T follicular helper cell (primary cell): ENCODE measurements around the gene LYZL1.
"Not testable (repeated sequence)": the region's sequence is repeated elsewhere in the genome, so short reads cannot be mapped to it uniquely, and the experiment has no call there.

Experiments used
- DNase-seq: peaks from one replicate; pipeline ENCODE4 v3.0.0-alpha.2; 2020; ENCODE audit warnings: low read depth
- total RNA-seq, 2 experiments: gene quantifications; one replicate each; lab custom pipeline; 2026; lab: John Stamatoyannopoulos, UW

Gene LYZL1
- total RNA-seq, result 0 reads per million in 2 experiments

DNA sequence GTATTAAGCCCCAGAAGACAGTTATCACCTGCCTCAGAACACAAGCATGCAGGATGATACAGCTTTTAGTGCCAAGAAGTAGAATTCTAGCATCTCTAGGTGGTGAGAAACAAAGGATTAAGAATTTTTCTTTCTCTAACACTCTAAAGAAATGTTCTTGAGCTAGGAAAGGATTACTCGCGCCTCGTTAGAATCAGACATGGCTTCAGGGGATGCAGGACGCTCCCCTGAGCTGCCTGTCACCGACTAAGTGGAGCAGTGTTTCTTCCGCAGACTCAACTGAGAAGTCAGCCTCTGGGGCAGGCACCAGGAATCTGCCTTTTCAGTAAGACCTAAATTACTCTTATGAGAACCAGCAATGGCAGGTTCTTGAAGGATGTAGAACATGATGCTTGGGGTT lies at the start of gene LYZL1:
Gene LYZL1 (plus strand): TSS at position 165 of the 400 bp plus-strand sequence. CDS start 2,798 bp downstream, outside the sequence.
- not testable (repeated sequence) for DNase-seq

- no peak for DNase-seq
Measured at GRCh38 chr10:29239569-29240472, 49.0 kb upstream of the LYZL1 start.

DNA sequence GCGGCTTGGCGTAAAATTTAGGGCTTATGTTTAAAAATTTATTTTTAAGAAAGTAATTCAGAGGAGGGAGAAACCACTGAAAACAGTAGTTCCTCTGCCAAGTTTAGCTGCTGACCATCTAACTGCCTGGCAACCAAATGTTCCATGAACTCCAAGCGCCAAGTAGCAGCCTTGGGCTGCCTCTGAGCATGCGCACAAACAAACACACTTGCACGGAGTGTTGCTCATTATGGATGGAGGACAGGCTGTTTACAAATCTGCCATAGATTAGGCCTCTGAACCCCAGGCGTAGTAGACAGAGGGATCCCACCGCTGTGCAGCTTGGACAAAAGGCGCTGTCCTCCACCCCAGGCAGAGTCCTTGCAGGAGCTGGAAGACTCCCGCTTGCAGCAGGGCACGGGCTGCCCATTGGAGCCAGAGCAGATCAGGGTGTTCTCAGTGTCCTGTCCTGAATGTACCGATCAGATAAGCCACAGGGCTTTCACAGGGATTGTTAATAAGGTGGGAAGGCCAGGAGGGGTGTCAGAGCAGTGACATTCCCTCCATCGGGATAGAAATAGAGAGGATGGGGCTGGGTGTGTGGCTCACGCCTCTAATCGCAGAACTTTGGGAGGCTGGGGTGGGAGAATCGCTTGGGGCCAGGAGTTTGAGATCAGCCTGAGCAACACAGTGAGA lies 47.7 kb upstream of the LYZL1 start:
- DNase-seq, result no peak

DNA sequence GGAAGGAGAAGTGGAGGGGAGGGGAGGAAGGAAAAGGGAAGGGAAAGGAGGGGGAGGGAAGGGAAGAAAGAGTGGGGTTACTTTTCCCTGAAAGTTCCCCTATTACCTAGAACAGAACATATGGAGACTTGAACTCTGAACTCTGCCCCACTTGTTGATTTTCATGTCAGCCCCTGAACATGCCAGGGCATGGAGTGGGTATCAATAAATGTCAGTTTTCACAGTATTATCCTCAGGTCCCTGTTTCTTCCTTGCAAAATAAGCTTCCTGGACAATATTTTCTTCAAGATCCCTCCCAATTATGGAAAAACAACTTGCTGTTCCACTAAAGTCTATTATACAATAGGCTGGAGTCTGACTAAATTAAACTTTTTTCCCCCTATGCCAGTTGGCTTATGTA lies 46.9 kb upstream of the LYZL1 start:
- no peak for DNase-seq

DNA sequence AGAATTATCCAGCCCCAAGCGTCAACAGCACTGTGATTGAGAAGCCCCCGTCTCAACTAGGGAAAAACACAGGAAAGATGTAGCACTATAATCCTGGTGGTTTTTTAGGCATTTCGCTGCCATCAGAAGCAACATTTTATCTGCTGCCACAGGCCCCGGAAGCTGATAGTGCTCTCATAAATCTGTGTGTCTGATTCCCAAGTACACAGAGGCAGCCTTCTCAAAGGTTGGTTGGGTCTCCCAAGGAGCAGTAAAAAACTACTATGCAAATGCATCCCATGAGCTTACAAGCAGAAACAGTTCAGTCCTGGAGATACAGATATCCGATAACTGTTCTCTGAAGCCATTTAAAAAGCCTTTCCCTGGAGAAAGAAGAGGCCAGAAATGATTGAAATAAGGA lies 45.8 kb upstream of the LYZL1 start:
- no peak for DNase-seq

DNA sequence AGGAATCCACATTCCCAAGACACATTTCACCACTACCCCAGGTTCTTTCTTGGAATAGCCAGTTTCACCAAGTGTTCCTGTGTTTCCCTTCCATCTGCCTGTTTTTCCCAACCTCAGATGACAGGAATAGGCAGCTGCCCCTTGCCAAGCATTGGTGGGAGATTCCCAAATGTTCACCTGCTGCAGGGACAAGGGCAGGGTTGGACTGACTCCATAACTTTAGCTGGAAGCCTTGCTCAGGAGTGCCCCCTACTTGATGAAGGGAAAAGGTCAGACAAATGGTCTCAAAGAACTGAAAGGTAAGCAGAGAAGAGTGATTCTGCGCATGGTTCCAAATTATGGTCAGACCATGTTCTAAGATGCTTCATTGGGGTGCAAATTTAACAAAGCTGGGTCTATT lies 45.1 kb upstream of the LYZL1 start:
- no peak for DNase-seq

DNA sequence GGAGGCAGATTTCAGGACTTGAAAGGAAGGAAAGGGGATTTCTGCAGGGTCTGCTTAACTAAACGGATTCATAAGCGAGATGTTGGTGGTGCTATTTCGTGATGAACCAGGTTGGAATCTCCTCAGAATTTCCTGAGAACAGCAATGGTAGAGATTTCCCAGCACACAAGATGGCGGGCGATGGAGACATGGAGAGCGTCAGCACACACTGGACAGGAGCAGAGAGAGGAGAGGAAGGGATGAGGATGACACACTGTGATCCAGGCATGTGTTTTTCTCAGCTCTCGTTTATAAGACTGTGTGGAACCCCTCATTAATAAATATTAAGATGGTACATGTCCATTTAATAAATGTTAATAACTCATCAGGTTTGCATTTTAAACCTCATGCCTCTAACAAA lies 43.9 kb upstream of the LYZL1 start:
- no peak for DNase-seq

GRCh38 chr10:29245476-29245875 lies 43.4 kb upstream of the LYZL1 start:
- DNase-seq, result no peak

GRCh38 chr10:29246449-29246848 lies 42.4 kb upstream of the LYZL1 start:
- no peak for DNase-seq

DNA sequence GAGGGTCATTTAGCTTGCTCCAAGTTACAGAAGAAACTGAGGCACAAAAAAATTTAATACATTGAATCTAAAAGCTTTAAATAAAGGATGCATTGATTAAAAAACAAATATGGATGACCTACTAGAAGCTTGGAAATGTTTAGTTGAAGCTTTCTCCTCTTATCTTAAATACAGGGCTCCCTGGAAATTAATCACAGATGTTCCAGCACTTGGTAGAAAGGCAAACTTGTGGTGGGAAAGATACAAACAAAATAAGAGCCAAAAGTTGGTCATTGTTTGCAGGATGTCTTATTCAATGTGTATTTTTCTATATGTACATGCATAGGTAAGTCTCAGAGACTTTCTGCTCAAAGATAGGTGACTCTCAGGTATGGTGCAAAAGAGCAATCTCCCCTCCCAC lies 40.7 kb upstream of the LYZL1 start:
- DNase-seq, result no peak

DNA sequence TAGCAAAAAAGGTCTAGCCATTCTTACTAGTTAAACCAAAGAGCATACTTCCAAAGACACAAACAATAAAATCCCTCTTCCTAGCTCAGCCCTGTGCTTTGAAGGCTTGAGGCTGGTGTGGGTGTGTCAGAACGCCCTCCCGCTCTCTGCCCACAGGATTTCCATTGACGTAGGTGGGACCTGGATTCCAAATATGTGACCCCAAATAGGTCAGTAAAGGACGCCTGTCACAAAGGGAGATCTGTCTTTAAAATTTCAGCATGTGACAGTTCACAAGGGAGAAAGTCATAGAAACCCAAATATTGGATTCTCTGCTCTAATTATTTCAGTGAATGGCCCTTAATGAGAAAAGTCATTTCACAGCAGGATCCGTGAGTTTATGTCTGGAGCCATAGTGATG lies 39.9 kb upstream of the LYZL1 start:
- no peak for DNase-seq

- no peak for DNase-seq
Measured at GRCh38 chr10:29250066-29250465, 38.8 kb upstream of the LYZL1 start.

DNA sequence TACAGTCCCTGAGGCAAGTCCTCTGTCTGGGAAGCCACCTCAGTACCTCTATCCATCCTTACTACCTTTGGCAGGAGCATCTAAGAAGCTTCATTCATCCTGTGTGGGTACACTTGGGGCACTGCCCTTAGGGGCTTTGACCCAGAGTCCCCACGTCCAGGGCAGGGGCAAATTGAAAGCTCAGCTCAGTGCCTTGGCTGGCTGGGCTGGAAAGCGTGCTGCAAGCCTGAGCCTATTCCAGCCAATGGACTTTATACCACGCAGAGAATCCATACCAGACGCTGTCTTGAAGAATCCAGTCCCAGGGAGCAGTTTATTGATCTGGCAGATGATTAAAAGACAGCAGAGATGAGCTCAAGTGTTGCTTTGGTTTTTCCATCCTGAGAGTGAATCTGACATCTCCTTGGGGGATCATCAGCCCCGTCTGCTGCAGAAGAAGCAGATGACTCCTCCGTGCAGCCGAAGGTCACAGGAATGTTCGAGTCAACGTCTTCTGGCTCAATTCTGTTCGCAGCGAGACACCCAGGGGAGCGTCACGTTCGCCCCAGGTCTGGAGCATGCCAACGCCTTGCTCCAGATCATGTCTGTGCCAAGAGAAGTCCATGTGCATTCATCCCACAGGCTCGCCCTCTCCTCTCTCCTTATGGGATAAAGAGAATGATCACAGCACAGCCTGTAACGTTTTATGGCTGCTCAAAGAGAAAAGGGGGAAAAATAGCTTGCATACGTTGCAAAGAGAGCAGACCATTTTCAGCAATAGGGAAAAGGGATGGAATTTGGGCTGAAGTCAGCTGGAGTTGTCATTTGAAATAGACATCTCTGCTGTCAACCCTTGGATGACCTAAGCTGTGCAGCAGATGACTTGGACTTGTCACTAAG lies 35.8 kb upstream of the LYZL1 start:
- no peak for DNase-seq

DNA sequence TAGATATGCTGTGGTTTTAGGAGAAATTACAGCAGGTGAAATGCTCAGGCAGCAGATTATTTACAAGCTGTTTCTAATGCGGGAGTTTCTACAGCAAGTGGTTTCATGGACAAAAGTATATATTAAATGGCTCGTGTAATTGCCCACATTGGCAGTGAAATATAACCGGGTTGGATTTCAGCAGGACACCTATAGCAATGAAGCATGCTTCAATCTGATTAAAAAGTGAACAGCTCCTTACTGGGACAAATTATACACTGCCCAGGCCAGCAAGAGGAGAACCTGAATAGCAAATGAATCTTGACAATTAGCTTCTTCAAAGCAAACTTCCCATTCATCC lies 35.2 kb upstream of the LYZL1 start:
- no peak for DNase-seq

DNA sequence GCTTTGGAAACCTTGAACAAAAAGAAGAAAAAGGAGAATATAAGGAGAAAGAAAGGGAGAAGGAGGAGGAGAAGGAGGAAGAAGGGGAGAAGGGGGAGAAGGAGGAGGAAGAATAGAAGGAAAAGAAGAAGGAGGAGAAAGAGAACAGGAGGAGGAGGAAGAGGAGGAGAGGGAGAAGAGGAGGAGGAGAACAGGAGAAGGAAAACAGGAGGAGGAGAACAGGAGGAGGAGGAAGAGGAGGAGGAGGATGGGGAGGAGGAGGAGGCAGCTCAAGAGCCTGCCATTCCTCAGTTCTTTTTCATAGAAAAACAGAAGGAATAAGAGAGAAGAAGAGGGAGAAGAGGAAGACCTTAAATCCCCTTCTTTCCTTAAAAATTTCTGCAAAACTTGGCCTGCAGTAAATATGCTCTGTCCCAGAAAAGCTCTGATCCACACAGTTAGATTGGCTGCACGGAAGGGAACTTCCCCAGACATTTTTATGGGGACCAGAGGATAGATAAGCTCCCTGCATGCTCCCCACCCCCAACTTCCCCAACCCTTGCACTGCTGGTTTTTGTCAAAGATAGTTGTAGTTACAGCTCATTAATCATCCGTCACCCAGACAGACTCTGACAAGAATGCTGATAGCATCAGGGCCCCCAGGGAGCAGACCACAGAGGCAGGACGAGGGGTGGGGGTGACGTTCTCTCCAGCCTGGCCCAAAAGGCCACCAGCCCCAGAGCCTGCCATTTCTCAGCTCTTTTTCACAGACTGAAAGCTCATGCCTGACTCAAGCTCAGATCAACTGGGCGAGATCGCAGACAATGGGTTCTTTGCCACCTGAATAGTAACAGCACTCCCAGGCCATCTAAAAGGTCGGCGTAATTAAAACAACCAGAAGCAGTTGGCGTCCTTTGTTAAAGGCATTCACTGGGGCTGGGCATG lies 34.5 kb upstream of the LYZL1 start:
- DNase-seq, result no peak

- DNase-seq, result no peak
Measured at GRCh38 chr10:29255104-29255503, 33.8 kb upstream of the LYZL1 start.

- DNase-seq, result no peak
Measured at GRCh38 chr10:29256019-29256418, 32.9 kb upstream of the LYZL1 start.

DNA sequence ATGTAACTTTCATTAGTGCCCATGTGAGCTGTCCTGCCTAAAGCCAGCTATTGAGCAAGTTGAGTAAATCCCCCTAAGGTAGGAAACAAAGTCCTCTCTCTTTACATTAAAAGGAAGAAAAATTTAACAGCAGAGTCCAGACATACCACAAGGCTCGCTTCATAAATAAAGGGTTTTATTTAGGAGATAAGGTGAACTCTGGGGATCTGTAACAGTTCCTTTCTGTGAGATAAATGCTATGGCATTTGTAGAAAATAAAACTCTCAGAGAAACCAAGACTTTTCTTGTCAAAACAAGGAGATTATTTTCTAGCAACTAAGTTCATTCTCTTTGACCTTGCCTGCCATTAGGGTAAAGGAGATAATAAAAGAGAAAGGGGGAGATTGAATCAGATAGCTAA lies 32.3 kb upstream of the LYZL1 start:
- DNase-seq, result no peak

DNA sequence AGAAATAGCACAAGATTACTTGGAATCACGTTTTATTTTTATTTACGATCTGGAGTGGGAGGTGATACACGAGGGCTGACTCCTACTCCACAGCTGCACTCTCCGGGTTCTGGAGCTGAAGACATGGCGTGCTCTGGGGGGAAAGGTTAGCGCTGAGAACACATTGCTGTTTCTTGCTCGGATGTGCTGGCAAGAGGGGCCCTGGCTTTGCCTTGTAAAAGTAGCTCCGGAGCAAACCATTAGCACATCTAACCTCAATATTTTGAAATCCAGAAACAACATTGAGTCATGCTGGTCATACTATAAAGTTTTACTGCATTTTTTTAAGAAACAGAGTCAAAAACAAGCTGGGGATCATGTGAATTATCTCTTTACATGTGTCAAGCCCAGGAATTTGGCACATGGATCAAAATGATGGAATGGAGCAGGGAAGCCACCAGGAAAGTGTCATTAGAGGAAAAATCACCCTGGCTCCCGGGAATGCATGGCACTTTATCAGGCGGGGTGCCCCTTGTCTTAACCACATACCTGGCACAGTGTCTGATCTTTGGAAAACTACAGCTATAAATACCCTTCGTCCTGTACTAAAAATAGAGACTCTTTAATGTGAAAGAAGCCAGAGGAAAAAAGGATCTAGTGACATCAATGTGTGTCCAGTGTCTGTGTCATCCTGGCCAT lies 31.6 kb upstream of the LYZL1 start:
- no peak for DNase-seq

GRCh38 chr10:29257784-29258135 lies 31.1 kb upstream of the LYZL1 start:
- no peak for DNase-seq

- DNase-seq, result no peak
Measured at GRCh38 chr10:29259498-29259897, 29.4 kb upstream of the LYZL1 start.
